Ovary (tissue), 1 donor: ENCODE results near the gene CDH24.

Source experiments
- EP300 ChIP-seq: sonication (generic); formaldehyde crosslinking; IDR thresholded peaks from one replicate; pipeline ENCODE4 v1.6.1; 2017; ENCODE audit warnings: antibody characterized with exemption
- POLR2A ChIP-seq: fragments of 450-650 bp; IDR thresholded peaks from one replicate; pipeline ENCODE4 v1.6.1; 2017; ENCODE audit warnings: antibody characterized with exemption, mild to moderate bottlenecking, moderate library complexity

- TF ChIP-seq EP300 (no peak), POLR2A (no peak)
Observed at GRCh38 chr14:23062002-23062401, 4.7 kb upstream of the CDH24 start.
